Measurements from ENCODE around the gene SMPD3.

DNA sequence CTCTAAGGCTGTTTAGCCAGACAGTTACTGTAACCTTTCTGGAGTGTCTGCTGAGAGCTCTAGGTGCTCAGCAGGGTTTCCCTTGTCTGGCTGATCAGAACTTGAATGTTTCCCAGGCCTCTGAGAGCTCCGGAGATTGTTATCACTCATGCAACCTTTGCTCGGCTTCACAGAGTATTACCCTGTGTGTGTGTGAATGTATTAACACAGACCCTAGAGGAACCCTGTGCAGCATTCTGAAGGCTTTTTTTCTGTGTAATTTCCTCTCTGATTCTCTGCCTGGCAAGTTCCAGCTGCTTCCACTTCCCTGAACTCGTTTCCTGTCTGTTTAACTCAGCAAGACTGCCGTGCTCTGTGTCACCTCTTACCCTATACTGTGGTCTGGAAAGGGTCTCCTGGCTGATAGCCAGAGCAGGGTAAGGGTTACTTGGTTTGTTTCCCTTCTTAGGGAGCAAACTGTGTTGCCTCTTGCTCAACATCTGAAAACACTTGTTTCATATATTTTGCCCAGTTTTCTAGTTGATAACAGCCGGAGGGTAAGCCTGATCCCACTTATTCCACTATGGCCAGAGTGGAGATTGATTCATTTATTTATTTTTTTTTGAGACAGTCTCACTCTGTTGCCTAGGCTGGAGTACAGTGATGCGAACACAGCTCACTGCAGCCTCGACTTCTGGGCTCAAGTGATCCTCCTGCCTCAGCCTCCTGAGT, 115.7 kb downstream of the SMPD3 start:
- TF ChIP-seq POLR2A (IDR thresholded peaks at IDR 0.05; ENCODE audit: low read length) (no peak), GATA1 (IDR thresholded peaks at IDR 0.05; ENCODE audit: low read depth, low read length) (no peak)

Measured in erythroblast (primary cell).